K562 (cell line): ENCODE results near the gene TLE7. TPM values are rescaled to one million over a fixed set of nuclear protein-coding genes. Genes with fewer than 3 reads are reported as not detected.

Source experiments
- ATF1 ChIP-seq, 2 experiments: fragments of 450-650 bp in 1 of 2; IDR thresholded peaks; 2 replicates each; pipeline ENCODE4 v1.6.1; 2016; ENCODE audit warnings: missing compliant biosample characterization in 1 of 2, missing genetic modification characterization in 1 of 2
- ERF ChIP-seq: fragments of 450-650 bp; formaldehyde crosslinking; IDR thresholded peaks from 2 replicates; pipeline ENCODE4 v1.4.0; 2020; ENCODE audit warnings: mild to moderate bottlenecking, mixed read lengths
- FOXP1 ChIP-seq: sonication (generic); formaldehyde crosslinking; IDR thresholded peaks from 2 replicates; pipeline ENCODE4 v1.8.0; 2022; ENCODE audit warnings: mild to moderate bottlenecking, missing genetic modification reagents
- HNRNPL ChIP-seq: fragments of 200-400 bp; formaldehyde crosslinking; IDR thresholded peaks from 2 replicates; pipeline ENCODE4 v1.6.1; 2017; ENCODE audit warnings: low read depth, mild to moderate bottlenecking, low read length
- JUN ChIP-seq, 2 experiments: sonication (generic) in 1 of 2; formaldehyde crosslinking in 1 of 2; IDR thresholded peaks; 2 replicates each; pipeline versions ENCODE4 v1.6.1 to v1.8.0; 2012 to 2022; ENCODE audit warnings: borderline replicate concordance in 2 of 2, mild to moderate bottlenecking in 2 of 2, improper control_type of control experiment in 1 of 2, low read depth in 1 of 2, low read length in 1 of 2, missing genetic modification reagents in 1 of 2
- NONO ChIP-seq, 2 experiments: fragments of 200-400 bp in 1 of 2; fragments of 450-650 bp in 1 of 2; formaldehyde crosslinking in 1 of 2; IDR thresholded peaks; 2 replicates each; pipeline ENCODE4 v1.6.1; 2017; ENCODE audit warnings: low read depth in 2 of 2, mild to moderate bottlenecking in 2 of 2, moderate library complexity in 2 of 2, low read length in 1 of 2
- NR2C2 ChIP-seq, 2 experiments: fragments of 200-800 bp in 1 of 2; sonication (Bioruptor generic) in 1 of 2; sonication (generic) in 1 of 2; formaldehyde crosslinking in 1 of 2; IDR thresholded peaks; 2 replicates each; pipeline versions ENCODE4 v1.6.1 to v1.8.0; 2016 to 2022; ENCODE audit warnings: mild to moderate bottlenecking in 1 of 2, missing compliant biosample characterization in 1 of 2, missing genetic modification characterization in 1 of 2, missing genetic modification reagents in 1 of 2
- NRF1 ChIP-seq, 2 experiments: fragments of 450-650 bp; IDR thresholded peaks in 1 of 2; conservative IDR thresholded peaks in 1 of 2; 2 replicates each; pipeline ENCODE4 v1.6.1; 2014; ENCODE audit warnings: mild to moderate bottlenecking in 2 of 2
- RCOR1 ChIP-seq, 2 experiments: IDR thresholded peaks; 2 replicates each; pipeline ENCODE4 v1.6.1; 2012; ENCODE audit warnings: low read depth in 2 of 2, low read length in 2 of 2, borderline replicate concordance in 1 of 2, improper control_type of control experiment in 1 of 2
- SOX6 ChIP-seq: fragments of 450-650 bp; IDR thresholded peaks from 2 replicates; pipeline ENCODE4 v1.6.1; 2014; ENCODE audit warnings: mild to moderate bottlenecking
- TARDBP ChIP-seq: fragments of 450-650 bp; IDR thresholded peaks from 2 replicates; pipeline ENCODE4 v1.6.1; 2016
- TFAP4 ChIP-seq: sonication (generic); formaldehyde crosslinking; IDR thresholded peaks from 2 replicates; pipeline ENCODE4 v1.8.0; 2022; ENCODE audit warnings: missing genetic modification reagents, mild to moderate bottlenecking, moderate library complexity, borderline replicate concordance
- ZFP36 ChIP-seq: fragments of 150-350 bp; IDR thresholded peaks from 2 replicates; pipeline ENCODE4 v1.6.1; 2018; ENCODE audit warnings: low read length, low read depth; ENCODE audit not compliant: partially characterized antibody
- ZFX ChIP-seq: sonication (generic); formaldehyde crosslinking; IDR thresholded peaks from 2 replicates; pipeline ENCODE4 v1.8.0; 2022; ENCODE audit warnings: mild to moderate bottlenecking, missing genetic modification reagents, moderate library complexity
- polyA plus RNA-seq, 8 experiments: library from polyadenylated mRNA; depleted of rRNA in 4 of 8; stranded (reverse) in 5 of 8; unstranded in 3 of 8; fragments of >200 nt; fragmentation: Nextera tagmentation in 2 of 8; fragmentation: Illumina TruSeq in 1 of 8; extraction: Ambion mirVana in 2 of 8; extraction: Trizol in 1 of 8; gene quantifications; 2 replicates each; pipeline versions ENCODE4 v1.2.1 to v1.2.3, GENCODE V29; 2011 to 2014; ENCODE audit warnings: inconsistent platforms in 1 of 8, missing spikeins in 1 of 8
- total RNA-seq, 7 experiments: library from RNA; depleted of rRNA in 6 of 7; stranded (reverse); fragments of >200 nt in 6 of 7; fragmentation: Illumina TruSeq in 2 of 7; extraction: Trizol in 2 of 7; gene quantifications; 2 replicates each; pipeline versions ENCODE4 v1.2.1 to v1.2.3, GENCODE V29; 2011 to 2021; ENCODE audit warnings: low replicate concordance in 1 of 7
- TF ChIP-seq, protein P1 (sequence below): sonication (generic); IDR thresholded peaks from 2 replicates; pipeline ENCODE4 v1.6.1; 2016
- TF ChIP-seq, protein P2 (sequence below): fragments of 450-650 bp; IDR thresholded peaks from 2 replicates; pipeline ENCODE4 v1.7.1; 2018; ENCODE audit warnings: mild to moderate bottlenecking, low read depth; ENCODE audit not compliant: partially characterized antibody
- TF ChIP-seq, protein P3 (sequence below): fragments of 250-450 bp; sonication (Bioruptor Pico); IDR thresholded peaks from 2 replicates; pipeline ENCODE4 v1.6.1; 2021; ENCODE audit warnings: mild to moderate bottlenecking
- TF ChIP-seq, protein P4 (sequence below): sonication (generic); formaldehyde crosslinking; IDR thresholded peaks from 2 replicates; pipeline ENCODE4 v1.8.0; 2022; ENCODE audit warnings: mild to moderate bottlenecking, low read depth, missing genetic modification reagents

The TLE7 gene
- total and polyA plus RNA-seq, 9 of the 15 experiments (the other 6 are each of a cell fraction or from before 2014, with no cell fraction given) = not detected

DNA sequence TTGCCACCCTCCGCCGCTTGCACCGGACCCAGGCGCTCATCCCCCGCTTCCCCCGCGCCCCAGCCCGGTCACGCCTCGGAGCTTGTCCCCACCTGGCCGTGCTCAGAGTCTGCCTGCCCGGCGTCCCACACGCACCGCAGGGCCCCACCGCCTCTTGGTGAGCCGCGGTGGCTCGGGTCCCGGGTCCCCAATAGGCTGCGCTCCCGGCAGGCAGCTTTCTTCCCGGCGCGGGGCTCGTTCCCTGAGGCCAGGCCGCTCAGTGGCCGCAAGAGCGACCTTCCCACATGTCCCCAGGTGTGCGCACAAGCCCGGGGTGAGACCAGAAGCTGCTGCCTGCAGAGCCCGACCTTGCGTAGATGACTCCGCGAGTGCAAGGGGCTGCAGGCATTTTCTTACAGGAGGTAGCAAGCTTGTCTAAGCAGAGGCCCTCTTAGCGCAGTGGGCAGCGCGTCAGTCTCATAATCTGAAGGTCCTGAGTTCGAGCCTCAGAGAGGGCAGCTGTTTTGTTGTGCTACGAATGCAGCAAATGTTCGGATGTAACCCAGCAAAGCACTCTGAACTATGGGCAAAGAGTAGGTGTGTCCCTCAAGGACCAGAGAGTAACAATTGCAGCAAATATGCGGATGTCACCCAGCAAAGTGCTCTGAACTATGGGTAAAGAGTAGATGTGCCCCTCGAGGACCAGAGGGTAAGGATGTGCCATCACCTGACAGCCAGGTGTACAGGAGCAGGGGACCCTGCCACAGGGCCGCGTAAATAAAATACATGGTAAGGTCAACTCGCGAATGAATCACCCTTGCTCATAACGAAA is 15.6 kb downstream of the TLE7 start (continued):
- peak; percentile 45 for TF ChIP-seq TFAP4
- TF ChIP-seq, protein P1, sequence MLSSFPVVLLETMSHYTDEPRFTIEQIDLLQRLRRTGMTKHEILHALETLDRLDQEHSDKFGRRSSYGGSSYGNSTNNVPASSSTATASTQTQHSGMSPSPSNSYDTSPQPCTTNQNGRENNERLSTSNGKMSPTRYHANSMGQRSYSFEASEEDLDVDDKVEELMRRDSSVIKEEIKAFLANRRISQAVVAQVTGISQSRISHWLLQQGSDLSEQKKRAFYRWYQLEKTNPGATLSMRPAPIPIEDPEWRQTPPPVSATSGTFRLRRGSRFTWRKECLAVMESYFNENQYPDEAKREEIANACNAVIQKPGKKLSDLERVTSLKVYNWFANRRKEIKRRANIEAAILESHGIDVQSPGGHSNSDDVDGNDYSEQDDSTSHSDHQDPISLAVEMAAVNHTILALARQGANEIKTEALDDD = no peak
- TF ChIP-seq, protein P2, sequence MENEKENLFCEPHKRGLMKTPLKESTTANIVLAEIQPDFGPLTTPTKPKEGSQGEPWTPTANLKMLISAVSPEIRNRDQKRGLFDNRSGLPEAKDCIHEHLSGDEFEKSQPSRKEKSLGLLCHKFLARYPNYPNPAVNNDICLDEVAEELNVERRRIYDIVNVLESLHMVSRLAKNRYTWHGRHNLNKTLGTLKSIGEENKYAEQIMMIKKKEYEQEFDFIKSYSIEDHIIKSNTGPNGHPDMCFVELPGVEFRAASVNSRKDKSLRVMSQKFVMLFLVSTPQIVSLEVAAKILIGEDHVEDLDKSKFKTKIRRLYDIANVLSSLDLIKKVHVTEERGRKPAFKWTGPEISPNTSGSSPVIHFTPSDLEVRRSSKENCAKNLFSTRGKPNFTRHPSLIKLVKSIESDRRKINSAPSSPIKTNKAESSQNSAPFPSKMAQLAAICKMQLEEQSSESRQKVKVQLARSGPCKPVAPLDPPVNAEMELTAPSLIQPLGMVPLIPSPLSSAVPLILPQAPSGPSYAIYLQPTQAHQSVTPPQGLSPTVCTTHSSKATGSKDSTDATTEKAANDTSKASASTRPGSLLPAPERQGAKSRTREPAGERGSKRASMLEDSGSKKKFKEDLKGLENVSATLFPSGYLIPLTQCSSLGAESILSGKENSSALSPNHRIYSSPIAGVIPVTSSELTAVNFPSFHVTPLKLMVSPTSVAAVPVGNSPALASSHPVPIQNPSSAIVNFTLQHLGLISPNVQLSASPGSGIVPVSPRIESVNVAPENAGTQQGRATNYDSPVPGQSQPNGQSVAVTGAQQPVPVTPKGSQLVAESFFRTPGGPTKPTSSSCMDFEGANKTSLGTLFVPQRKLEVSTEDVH = no peak
- peak; percentile 76 for TF ChIP-seq ZFP36
- no peak for TF ChIP-seq ERF (CRISPR knock-in tag)
- TF ChIP-seq TARDBP = no peak
- TF ChIP-seq NONO (IDR thresholded peaks at IDR 0.05; ENCODE audit: low read depth in 2 of 2, low read length in 1 of 2) = no peak
- 0 out of 2 replicates have a peak, but pooled peaks have one; percentile 54 for TF ChIP-seq HNRNPL
- TF ChIP-seq, protein P3, sequence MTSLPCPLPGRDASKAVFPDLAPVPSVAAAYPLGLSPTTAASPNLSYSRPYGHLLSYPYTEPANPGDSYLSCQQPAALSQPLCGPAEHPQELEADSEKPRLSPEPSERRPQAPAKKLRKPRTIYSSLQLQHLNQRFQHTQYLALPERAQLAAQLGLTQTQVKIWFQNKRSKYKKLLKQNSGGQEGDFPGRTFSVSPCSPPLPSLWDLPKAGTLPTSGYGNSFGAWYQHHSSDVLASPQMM (CRISPR knock-in tag) = no peak
- TF ChIP-seq, protein P4, sequence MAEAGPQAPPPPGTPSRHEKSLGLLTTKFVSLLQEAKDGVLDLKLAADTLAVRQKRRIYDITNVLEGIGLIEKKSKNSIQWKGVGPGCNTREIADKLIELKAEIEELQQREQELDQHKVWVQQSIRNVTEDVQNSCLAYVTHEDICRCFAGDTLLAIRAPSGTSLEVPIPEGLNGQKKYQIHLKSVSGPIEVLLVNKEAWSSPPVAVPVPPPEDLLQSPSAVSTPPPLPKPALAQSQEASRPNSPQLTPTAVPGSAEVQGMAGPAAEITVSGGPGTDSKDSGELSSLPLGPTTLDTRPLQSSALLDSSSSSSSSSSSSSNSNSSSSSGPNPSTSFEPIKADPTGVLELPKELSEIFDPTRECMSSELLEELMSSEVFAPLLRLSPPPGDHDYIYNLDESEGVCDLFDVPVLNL (CRISPR knock-in tag) = no peak
- TF ChIP-seq RCOR1 (IDR thresholded peaks at IDR 0.05; ENCODE audit: borderline replicate concordance in 1 of 2, low read depth in 2 of 2, low read length in 2 of 2) = peak in 1 of 2 experiments; percentile 30; a peak in 1 of 4 replicates
- peak; percentile 17; the same call in 1 of the 2 replicates for TF ChIP-seq FOXP1 (CRISPR knock-in tag)
- TF ChIP-seq SOX6 = peak; percentile 86
- no peak for TF ChIP-seq JUN (IDR thresholded peaks at IDR 0.05; ENCODE audit: borderline replicate concordance, low read depth, low read length)
- no peak for TF ChIP-seq JUN (CRISPR knock-in tag; IDR thresholded peaks at IDR 0.05; ENCODE audit: borderline replicate concordance)
- no peak for TF ChIP-seq ATF1 (CRISPR knock-in tag; IDR thresholded peaks at IDR 0.05)
- 0 out of 2 replicates have a peak, but pooled peaks have one; percentile 15 for TF ChIP-seq ATF1 (tag; IDR thresholded peaks at IDR 0.05)
- TF ChIP-seq NR2C2 (CRISPR knock-in tag; IDR thresholded peaks at IDR 0.05) = no peak
- peak; percentile 46; the same call in 1 of the 2 replicates for TF ChIP-seq NR2C2 (tag; IDR thresholded peaks at IDR 0.05)
- TF ChIP-seq ZFX (CRISPR knock-in tag) = 0 out of 2 replicates have a peak, but pooled peaks have one; percentile 19
- TF ChIP-seq NRF1 (conservative IDR thresholded peaks at IDR 0.05 in 1 of 2, IDR thresholded peaks at IDR 0.05 in 1 of 2) = peak in 1 of 2 experiments; percentile 37; a peak in 1 of 4 replicates
